Activated CD8-positive, alpha-beta T cell treated with anti-CD3 and anti-CD28 coated beads for 36 hours (primary cell): Measurements from ENCODE around the gene CRYGB. TPM values are rescaled to one million over a fixed set of nuclear protein-coding genes. Genes with fewer than 3 reads are reported as not detected.

Source experiments
- ATAC-seq: fragments of 200-7000 bp; cut with Tn5 transposase; one replicate; pipeline ENCODE4 v1.10.0; 2021; ENCODE audit warnings: mild to moderate bottlenecking, moderate library complexity
- CTCF ChIA-PET: fragments of 350-600 bp; sonication (Branson Sonifier 250); formaldehyde crosslinking; loops from one replicate; lab custom pipeline; 2021; ENCODE audit warnings: antibody characterized with exemption; lab: Charles Lee
- POLR2A ChIA-PET: fragments of 350-600 bp; sonication (Branson Sonifier 250); formaldehyde crosslinking; loops from one replicate; lab custom pipeline; 2021; ENCODE audit warnings: antibody characterized with exemption; lab: Charles Lee
- DNase-seq: peaks from one replicate; pipeline ENCODE4 v3.0.0-alpha.2; 2020
- H3K27ac Mint-ChIP-seq: one replicate; pipeline ENCODE4 v1.8.0; 2021; ENCODE audit warnings: mild to moderate bottlenecking, mixed read lengths
- H3K27me3 Mint-ChIP-seq: one replicate; pipeline ENCODE4 v1.8.0; 2021; ENCODE audit warnings: mixed read lengths
- H3K36me3 Mint-ChIP-seq: one replicate; pipeline ENCODE4 v1.8.0; 2021; ENCODE audit warnings: low read depth, mixed read lengths
- H3K4me1 Mint-ChIP-seq: one replicate; pipeline ENCODE4 v1.8.0; 2021; ENCODE audit warnings: low read depth, mixed read lengths
- H3K4me3 Mint-ChIP-seq: one replicate; pipeline ENCODE4 v1.8.0; 2021; ENCODE audit warnings: mild to moderate bottlenecking, moderate library complexity, mixed read lengths
- H3K9me3 Mint-ChIP-seq: one replicate; pipeline ENCODE4 v1.8.0; 2021; ENCODE audit warnings: mixed read lengths
- intact Hi-C: fragments of 100-400 bp; cut with micrococcal nuclease; formaldehyde crosslinking; loops from one replicate; pipeline ENCODE4 v1.10.0; 2022
- total RNA-seq, 2 experiments: library from RNA; stranded (reverse); gene quantifications; one replicate each; pipeline ENCODE4 v1.2.3, GENCODE V29; 2021
- TF ChIP-seq, protein P1 (sequence below): fragments of 200-600 bp; IDR thresholded peaks from one replicate; pipeline ENCODE4 v1.8.0; 2022; ENCODE audit warnings: antibody characterized with exemption, mild to moderate bottlenecking

Gene CRYGB
- total RNA-seq, 2 experiments from 2014 or later = not detected

DNA sequence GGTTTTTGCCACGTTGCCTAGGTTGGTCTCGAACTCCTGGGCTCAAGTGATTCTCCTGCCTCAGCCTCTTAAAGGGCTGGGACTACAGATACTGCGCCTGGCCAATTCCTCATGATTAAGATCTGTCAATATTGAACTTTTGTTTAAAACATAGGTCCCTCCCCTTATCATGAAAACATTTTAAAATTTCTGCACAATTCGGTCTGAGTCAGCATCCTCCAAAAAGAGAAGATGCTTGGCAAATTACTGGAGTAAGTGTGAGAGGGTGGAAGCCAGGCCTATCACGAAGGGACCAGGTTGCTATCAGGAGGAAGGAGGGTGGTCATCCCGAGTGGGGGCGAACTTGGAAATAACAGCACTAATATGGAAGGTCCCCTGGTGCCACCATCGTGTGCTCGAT lies 28.2 kb upstream of the CRYGB start:
- no peaks in the 10 kb centered on the region for H3K36me3 Mint-ChIP-seq
- POLR2A ChIA-PET = no interaction called here
- TF ChIP-seq, protein P1, sequence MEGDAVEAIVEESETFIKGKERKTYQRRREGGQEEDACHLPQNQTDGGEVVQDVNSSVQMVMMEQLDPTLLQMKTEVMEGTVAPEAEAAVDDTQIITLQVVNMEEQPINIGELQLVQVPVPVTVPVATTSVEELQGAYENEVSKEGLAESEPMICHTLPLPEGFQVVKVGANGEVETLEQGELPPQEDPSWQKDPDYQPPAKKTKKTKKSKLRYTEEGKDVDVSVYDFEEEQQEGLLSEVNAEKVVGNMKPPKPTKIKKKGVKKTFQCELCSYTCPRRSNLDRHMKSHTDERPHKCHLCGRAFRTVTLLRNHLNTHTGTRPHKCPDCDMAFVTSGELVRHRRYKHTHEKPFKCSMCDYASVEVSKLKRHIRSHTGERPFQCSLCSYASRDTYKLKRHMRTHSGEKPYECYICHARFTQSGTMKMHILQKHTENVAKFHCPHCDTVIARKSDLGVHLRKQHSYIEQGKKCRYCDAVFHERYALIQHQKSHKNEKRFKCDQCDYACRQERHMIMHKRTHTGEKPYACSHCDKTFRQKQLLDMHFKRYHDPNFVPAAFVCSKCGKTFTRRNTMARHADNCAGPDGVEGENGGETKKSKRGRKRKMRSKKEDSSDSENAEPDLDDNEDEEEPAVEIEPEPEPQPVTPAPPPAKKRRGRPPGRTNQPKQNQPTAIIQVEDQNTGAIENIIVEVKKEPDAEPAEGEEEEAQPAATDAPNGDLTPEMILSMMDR = no peak
- H3K4me1 Mint-ChIP-seq = peaks cover 4% of the 10 kb centered on the region
- CTCF ChIA-PET = interaction anchor here (0.7 to 4.5 kb wide), 13 partner anchors 8 to 217 kb away, joined by 3 to 62 read pairs (median 6); partner anchors contain the start of gene IDH1
- ATAC-seq (no peak), DNase-seq (no peak)
- intact Hi-C loops = loop anchor here (2.0 to 10.0 kb wide), 2 partner anchors 81 to 181 kb away; partner anchors contain the start of gene IDH1
- no peak overlapping the region for H3K4me3 Mint-ChIP-seq
- no peaks in the 10 kb centered on the region for H3K9me3 Mint-ChIP-seq
- peaks cover 8% of the 10 kb centered on the region for H3K27me3 Mint-ChIP-seq
- no peak overlapping the region for H3K27ac Mint-ChIP-seq

- ChIA-PET CTCF (no interaction called here), POLR2A (no interaction called here)
- Mint-ChIP-seq H3K36me3 (no peaks in the 10 kb centered on the region), H3K9me3 (no peaks in the 10 kb centered on the region), H3K4me3 (no peak overlapping the region), H3K27me3 (peaks cover 11% of the 10 kb centered on the region), H3K27ac (no peak overlapping the region), H3K4me1 (peaks cover 4% of the 10 kb centered on the region)
- TF ChIP-seq, protein P1 = no peak
- DNase-seq (no peak), ATAC-seq (no peak)
- intact Hi-C loops = loop anchor here (10.0 kb wide), 1 partner anchor 183 kb away; no protein-coding TSS in a partner anchor
Measured at GRCh38 chr2:208172125-208172524, 26.2 kb upstream of the CRYGB start.

GRCh38 chr2:208164951-208165755 lies 19.2 kb upstream of the CRYGB start:
- CTCF ChIA-PET = interaction anchor here (1.3 to 4.0 kb wide), 3 partner anchors 8 to 22 kb away, joined by 3 to 15 read pairs (median 3); no protein-coding TSS in a partner anchor
- Mint-ChIP-seq H3K36me3 (no peaks in the 10 kb centered on the region), H3K9me3 (no peaks in the 10 kb centered on the region), H3K27me3 (peaks cover 8% of the 10 kb centered on the region), H3K4me1 (no peaks in the 10 kb centered on the region), H3K4me3 (no peak overlapping the region), H3K27ac (no peak overlapping the region)
- ATAC-seq (no peak), DNase-seq (no peak)
- TF ChIP-seq, protein P1 = no peak
- POLR2A ChIA-PET = no interaction called here
- intact Hi-C loops = no loop called here

GRCh38 chr2:208163489-208163888 lies 17.5 kb upstream of the CRYGB start, which contains the start of gene CRYGA:
TSS of gene CRYGA (minus strand) at chr2:208163589. CDS start at chr2:208163556, 33 bp downstream.
- Mint-ChIP-seq H3K9me3 (no peaks in the 10 kb centered on the region), H3K36me3 (no peaks in the 10 kb centered on the region), H3K4me3 (no peak within 1 kb of the TSS), H3K27ac (no peak within 1 kb of the TSS), H3K27me3 (peaks cover 2% of the 10 kb centered on the region), H3K4me1 (no peaks in the 10 kb centered on the region)
- intact Hi-C loops = no loop called here
- DNase-seq = no peak
- ATAC-seq = no peak
- POLR2A ChIA-PET = no interaction called here
- CTCF ChIA-PET = interaction anchor here (1.6 kb wide), 1 partner anchor 9 kb away, joined by 3 read pairs; no protein-coding TSS in a partner anchor
- TF ChIP-seq, protein P1 = no peak

GRCh38 chr2:208156439-208156838 lies 10.5 kb upstream of the CRYGB start:
- DNase-seq = no peak
- CTCF ChIA-PET = interaction anchor here (1.0 to 1.6 kb wide), 3 partner anchors 18 to 116 kb away, joined by 3 to 4 read pairs (median 4); no protein-coding TSS in a partner anchor
- Mint-ChIP-seq H3K27me3 (peaks cover 2% of the 10 kb centered on the region), H3K4me3 (no peak overlapping the region), H3K36me3 (no peaks in the 10 kb centered on the region), H3K27ac (no peak overlapping the region), H3K4me1 (no peaks in the 10 kb centered on the region), H3K9me3 (peaks cover 4% of the 10 kb centered on the region)
- TF ChIP-seq, protein P1 = no peak
- intact Hi-C loops = no loop called here
- no peak for ATAC-seq
- POLR2A ChIA-PET = no interaction called here
